NCI-H510A (cell line): ENCODE measurements around the gene NHSL2.

Source experiments
- DNase-seq: peaks from one replicate; lab custom pipeline; 2025; lab: John Stamatoyannopoulos, UW

The NHSL2 gene

GRCh38 chrX:72019487-72019886, 108.8 kb downstream of the NHSL2 start:
- no peak for DNase-seq

- no peak for DNase-seq
Measured at GRCh38 chrX:72020204-72020603, 109.6 kb downstream of the NHSL2 start.

- DNase-seq = no peak
Measured at GRCh38 chrX:72020788-72021187, 110.1 kb downstream of the NHSL2 start.

GRCh38 chrX:72021975-72022374, 111.3 kb downstream of the NHSL2 start:
- no peak for DNase-seq

- no peak for DNase-seq
Measured at GRCh38 chrX:72023071-72023470, 112.4 kb downstream of the NHSL2 start.

GRCh38 chrX:72025236-72025770, 114.7 kb downstream of the NHSL2 start:
- DNase-seq = no peak

- DNase-seq = no peak
Measured at GRCh38 chrX:72026341-72027023, 115.8 kb downstream of the NHSL2 start.

- no peak for DNase-seq
Measured at GRCh38 chrX:72027024-72027913, 116.6 kb downstream of the NHSL2 start.

- no peak for DNase-seq
Measured at GRCh38 chrX:72027914-72028307, 117.3 kb downstream of the NHSL2 start.

- DNase-seq = no peak
Measured at GRCh38 chrX:72028701-72029470, 118.2 kb downstream of the NHSL2 start.

- DNase-seq = no peak
Measured at GRCh38 chrX:72029483-72030411, 119.1 kb downstream of the NHSL2 start.

GRCh38 chrX:72030431-72030830, 119.8 kb downstream of the NHSL2 start:
- DNase-seq = no peak

- no peak for DNase-seq
Measured at GRCh38 chrX:72031118-72031517, 120.5 kb downstream of the NHSL2 start.

GRCh38 chrX:72031634-72032033, 121.0 kb downstream of the NHSL2 start:
- no peak for DNase-seq

GRCh38 chrX:72037601-72038000, 127.0 kb downstream of the NHSL2 start:
- no peak for DNase-seq

- no peak for DNase-seq
Measured at GRCh38 chrX:72038016-72038415, 127.4 kb downstream of the NHSL2 start.

- no peak for DNase-seq
Measured at GRCh38 chrX:72038868-72039267, 128.2 kb downstream of the NHSL2 start.

GRCh38 chrX:72040506-72040905, 129.9 kb downstream of the NHSL2 start:
- DNase-seq = no peak

- no peak for DNase-seq
Measured at GRCh38 chrX:72041176-72041575, 130.5 kb downstream of the NHSL2 start.

- no peak for DNase-seq
Measured at GRCh38 chrX:72041871-72042851, 131.5 kb downstream of the NHSL2 start.
